GM10248 (cell line): ENCODE results near the gene PROZ.
"Not testable (repeated sequence)": the region's sequence is repeated elsewhere in the genome, so short reads cannot be mapped to it uniquely, and the experiment has no call there.

Experiments used
- CTCF ChIA-PET: fragments of 300-600 bp; sonication (Branson Sonifier 250); formaldehyde crosslinking; extraction: SDS; loops from one replicate; lab custom pipeline; 2021; ENCODE audit warnings: antibody characterized with exemption; lab: Yijun Ruan, JAX
- POLR2A ChIA-PET: fragments of 350-650 bp; sonication (Branson Sonifier 250); formaldehyde crosslinking; extraction: SDS; loops from one replicate; lab custom pipeline; 2020; ENCODE audit warnings: antibody characterized with exemption; lab: Yijun Ruan, JAX
- DNase-seq: peaks from one replicate; pipeline ENCODE4 v3.0.0; 2012; ENCODE audit errors: extremely low spot score
- CTCF ChIP-seq: IDR thresholded peaks from 2 replicates; pipeline ENCODE4 v1.5.1; 2012; ENCODE audit warnings: mild to moderate bottlenecking, low read depth; ENCODE audit errors: extremely low read depth, missing control alignments, control extremely low read depth

Gene PROZ

GRCh38 chr13:113159701-113160100 is 1.3 kb downstream of the PROZ start:
- DNase-seq, result no peak
- ChIA-PET POLR2A (no interaction called here), CTCF (interaction anchor here (1.2 kb wide), 1 partner anchor 234 kb away, joined by 3 read pairs; no protein-coding TSS in a partner anchor)
- no peak for TF ChIP-seq CTCF

GRCh38 chr13:113160983-113161382 is 2.5 kb downstream of the PROZ start:
- no peak for DNase-seq
- ChIA-PET POLR2A (no interaction called here), CTCF (interaction anchor here (0.8 kb wide), 1 partner anchor 9 kb away, joined by 4 read pairs; no protein-coding TSS in a partner anchor)
- TF ChIP-seq CTCF, result no peak

GRCh38 chr13:113161433-113161832 is 3.0 kb downstream of the PROZ start:
- no peak for TF ChIP-seq CTCF
- DNase-seq, result no peak
- POLR2A ChIA-PET, result no interaction called here
- CTCF ChIA-PET, result interaction anchor here (0.8 kb wide), 1 partner anchor 8 kb away, joined by 4 read pairs; no protein-coding TSS in a partner anchor

- CTCF ChIA-PET, DNase-seq, POLR2A ChIA-PET: not testable (repeated sequence)
Observed at GRCh38 chr13:113161975-113162374, 3.5 kb downstream of the PROZ start.

- ChIA-PET CTCF (no interaction called here), POLR2A (no interaction called here)
- no peak for TF ChIP-seq CTCF
- no peak for DNase-seq
Observed at GRCh38 chr13:113162783-113163685, 4.6 kb downstream of the PROZ start.

GRCh38 chr13:113164492-113164891 is 6.0 kb downstream of the PROZ start:
- DNase-seq, result no peak
- no peak for TF ChIP-seq CTCF
- POLR2A ChIA-PET, result no interaction called here
- CTCF ChIA-PET, result no interaction called here

GRCh38 chr13:113166266-113166665 is 7.8 kb downstream of the PROZ start:
- ChIA-PET CTCF (interaction anchor here (0.9 kb wide), 1 partner anchor 8 kb away, joined by 3 read pairs; no protein-coding TSS in a partner anchor), POLR2A (no interaction called here)
- no peak for TF ChIP-seq CTCF
- no peak for DNase-seq
